ENCODE data around the gene SLC23A3.

DNA sequence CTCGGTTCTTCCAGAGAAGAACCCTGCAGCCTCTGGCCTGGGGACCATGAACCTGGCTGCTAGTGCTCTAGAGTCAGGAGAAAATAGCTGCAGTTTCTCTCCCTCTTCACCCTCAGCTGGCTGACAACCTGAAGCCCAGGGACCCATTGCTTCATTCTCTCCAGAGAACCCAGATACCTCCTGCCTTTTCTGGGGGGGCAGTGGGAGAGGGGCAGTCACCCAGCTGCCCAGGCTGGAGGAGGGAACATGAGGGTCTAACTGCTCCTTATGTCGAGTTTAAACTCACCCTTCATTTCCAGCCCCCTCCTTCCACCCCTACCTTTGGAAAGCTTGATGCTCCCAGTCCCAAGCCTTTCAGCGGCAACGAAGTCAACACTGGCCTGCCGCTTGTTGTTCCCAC is 29.1 kb upstream of the SLC23A3 start:
- TF ChIP-seq EZH2 (IDR thresholded peaks at IDR 0.05; ENCODE audit: insufficient read depth, poor library complexity, severe bottlenecking) (no peak), EZH2phosphoT487 (IDR thresholded peaks at IDR 0.05; ENCODE audit: insufficient read depth, low read depth) (no peak)

Data from GM23248 (cell line).